H54 (cell line): ENCODE data around the gene COL20A1.

Experiments
- DNase-seq: peaks from one replicate; pipeline ENCODE4 v3.0.0; 2011; ENCODE audit warnings: low spot score, mixed read lengths; ENCODE audit not compliant: insufficient read length
- FAIRE-seq: peaks from 3 replicates; lab custom pipeline; 2011; peaks lifted over from hg19 to GRCh38; lab: Jason Lieb, UNC
- POLR2A ChIP-seq: IDR thresholded peaks from 2 replicates; pipeline ENCODE4 v1.6.1; 2011; ENCODE audit warnings: low read depth, mild to moderate bottlenecking, low read length

COL20A1 gene

DNA sequence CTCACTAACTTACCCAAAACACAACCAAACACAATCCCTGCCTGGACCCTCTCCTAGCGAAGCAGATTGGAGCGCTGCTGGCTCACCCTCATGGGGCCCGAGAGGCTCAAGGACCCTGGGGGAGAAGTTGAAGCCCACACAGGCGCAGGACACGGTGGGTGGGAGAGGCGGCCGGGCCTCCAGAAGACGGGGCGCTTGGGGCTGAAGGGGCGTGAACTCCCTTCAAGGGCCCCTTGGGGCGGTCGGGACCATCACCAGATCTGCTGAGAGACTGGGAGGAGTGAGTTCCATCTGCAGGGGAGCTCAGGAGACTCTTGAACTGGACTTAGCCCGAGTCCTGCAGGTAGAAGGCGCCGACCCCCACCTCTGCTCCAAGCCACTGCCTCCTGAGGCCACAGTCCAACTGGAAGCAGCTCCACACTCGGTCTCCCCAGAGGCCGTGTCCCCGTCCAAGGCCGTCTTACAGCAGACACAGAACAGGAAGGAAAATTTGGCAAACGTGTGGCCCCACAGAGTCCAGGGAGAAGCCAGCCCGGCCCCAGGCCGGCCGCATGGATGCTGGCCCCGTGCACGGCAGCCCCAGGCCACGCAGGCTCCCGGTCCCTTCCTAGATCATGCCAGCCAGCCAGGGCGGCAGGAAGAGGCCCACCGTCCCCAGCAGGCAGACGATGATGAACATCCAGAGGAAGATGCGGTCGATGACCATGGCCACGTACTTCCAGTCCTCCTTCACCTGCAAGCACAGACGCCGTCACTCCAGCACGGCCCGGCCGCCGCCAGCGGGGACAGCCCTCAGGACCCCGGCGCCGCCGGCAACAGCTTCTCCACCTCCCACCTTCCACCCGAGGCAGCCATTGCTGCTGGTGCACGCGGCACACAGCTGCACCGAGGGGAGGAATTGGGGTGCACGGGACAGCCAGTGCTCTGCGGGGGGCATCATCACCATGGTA is 53.4 kb downstream of the COL20A1 start:
- FAIRE-seq = no peak
- DNase-seq = no peak
- no peak for TF ChIP-seq POLR2A

DNA sequence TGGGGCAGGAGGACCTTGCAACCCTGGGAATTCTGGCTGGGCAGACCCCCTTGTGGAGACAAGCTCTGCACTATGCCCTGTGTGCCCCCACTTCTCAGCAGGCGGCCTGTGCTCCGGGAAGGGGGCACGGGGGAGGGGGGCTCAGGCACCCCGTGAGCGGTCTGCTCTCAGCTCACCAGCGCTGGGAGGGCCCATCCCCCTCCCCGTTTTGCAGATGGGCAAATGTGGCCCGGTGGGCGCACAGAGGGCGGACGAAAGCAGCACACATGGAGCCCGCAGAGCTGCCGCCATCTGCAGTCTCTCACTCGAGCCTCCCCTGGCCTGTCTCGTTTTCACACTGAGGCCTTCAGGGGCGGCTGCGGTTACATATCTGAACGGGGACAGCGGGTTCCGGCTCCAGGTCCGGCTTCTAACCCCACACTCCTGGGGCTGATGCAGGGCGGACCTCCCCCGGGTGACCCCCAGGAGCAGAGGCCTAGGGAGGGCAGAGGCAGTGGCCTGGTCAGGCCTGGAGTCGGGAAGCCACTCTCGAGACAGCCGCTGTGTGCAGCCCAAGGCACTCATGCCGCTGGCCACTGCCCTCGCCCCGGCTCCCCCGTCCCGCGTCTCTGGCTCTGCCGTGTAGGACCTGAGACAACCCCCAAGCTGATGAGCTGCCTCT is 54.2 kb downstream of the COL20A1 start:
- no peak for FAIRE-seq

DNA sequence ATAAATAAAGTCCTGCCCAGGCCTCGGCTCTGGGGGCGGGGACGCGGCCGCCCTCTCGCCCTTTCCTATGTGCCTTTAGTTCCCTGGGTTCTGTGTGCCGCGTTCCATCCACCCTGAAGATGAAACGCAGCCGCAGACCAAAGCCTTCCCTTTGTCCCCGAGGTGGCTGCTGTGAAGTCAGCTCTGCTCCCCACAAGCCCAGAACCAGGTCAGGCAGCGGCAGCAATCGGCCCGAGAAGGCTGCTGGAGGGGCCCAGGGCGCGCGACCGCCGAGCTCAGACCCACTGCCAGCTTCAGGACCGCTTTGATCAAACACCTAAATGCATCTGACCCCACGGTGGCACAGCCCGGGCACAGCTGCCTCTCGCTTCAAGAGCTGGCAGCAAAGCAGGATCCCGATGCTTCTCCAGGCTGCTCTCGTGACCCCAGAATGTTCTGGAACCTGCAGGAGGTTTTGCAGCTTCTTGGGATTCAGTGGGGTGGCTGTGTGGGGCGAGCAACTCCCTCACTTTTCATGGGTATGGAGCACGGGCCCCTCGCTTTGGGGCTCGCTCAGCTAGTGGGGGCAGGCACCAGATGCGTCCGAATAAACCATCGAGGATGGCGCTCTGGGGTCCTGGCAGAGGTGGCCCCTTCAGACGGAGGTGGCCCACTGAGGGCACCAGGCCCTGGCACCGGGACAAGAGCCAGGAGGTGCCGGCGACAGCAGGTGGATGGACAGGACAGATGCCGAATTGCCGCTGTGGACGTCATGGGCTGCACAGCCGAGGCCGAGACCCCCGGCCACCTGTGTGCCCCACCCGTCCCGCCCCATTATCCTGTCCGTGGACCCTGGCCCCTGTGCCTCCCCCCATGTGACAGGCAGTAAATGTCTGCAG is 55.2 kb downstream of the COL20A1 start:
- TF ChIP-seq POLR2A = no peak
- no peak for DNase-seq
- no peak for FAIRE-seq

More for the DNA sequence above, 54.2 kb downstream of the COL20A1 start:
- TF ChIP-seq POLR2A = no peak
- no peak for DNase-seq

DNA sequence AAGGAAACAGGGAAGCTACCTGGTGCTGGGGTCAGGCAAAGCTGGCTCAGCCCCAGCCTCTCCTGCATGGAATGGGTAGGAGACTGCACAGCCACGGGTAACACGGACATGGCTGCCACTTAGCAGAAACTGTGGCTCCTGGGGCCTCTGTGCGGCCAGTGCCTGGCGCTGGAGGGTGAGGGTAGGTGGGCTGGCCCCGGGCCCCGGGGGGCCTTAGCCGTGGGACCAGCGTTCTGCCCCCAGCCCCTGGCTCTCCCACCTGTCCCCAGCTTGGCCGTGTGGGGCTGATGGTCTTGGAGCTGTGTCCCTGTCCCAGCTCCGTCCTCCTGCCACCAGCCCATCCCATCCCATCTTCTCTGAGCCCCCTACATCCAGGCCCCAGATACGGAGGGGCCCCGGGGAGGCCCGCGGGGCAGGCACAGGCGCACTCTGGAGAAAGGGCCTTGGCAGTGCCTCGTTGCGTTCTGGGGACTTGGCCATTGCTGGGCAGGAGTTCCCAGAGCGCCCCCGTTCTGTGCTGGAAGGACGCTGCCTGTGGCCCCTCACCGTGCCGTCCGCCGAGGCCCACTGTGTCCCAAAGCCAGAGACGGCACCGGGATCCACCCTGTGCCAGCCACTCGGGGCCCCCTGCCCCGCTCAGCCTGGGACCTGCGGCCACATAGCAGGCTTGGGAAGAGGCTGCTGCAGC is 56.0 kb downstream of the COL20A1 start:
- FAIRE-seq (no peak), DNase-seq (no peak)
- no peak for TF ChIP-seq POLR2A

DNA sequence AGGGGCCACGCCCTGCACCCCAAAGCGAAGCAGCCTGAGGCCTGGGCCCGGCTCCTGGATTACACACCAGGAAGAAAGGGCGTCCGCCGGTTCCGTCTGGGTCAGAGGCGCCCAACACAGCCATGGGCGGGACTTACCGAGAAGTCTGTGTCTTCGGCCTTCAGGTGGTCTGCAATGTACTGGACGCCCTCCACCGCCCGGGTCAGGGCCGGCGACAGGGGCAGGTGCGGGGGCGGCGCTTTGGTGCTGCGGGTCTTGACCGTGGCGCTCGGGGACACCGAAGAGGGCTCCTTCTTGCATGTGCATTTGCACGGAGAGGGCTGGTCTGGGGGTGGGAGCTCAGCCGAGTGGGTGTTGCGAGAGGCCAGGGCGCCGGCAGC is 56.5 kb downstream of the COL20A1 start:
- FAIRE-seq = no peak
- no peak for TF ChIP-seq POLR2A
- DNase-seq = no peak

DNA sequence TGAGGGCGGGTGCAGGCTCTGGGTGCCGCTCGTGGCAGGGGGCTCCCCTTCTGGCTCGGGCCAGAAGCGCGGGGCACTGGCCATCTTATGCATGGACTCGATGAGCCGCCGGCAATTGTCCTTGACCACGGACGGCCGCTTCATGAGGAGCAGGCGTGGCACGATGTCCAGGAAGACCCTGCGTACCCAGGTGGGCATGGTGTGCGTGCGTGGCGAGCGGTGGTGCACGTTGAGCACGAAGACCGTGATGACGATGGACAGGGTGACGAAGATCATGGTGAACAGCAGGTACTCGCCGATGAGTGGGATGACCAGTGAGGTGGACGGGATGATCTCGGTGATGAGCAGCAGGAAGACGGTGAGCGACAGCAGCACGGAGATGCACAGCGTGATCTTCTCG is 57.2 kb downstream of the COL20A1 start:
- no peak for DNase-seq
- no peak for FAIRE-seq
- TF ChIP-seq POLR2A = no peak

DNA sequence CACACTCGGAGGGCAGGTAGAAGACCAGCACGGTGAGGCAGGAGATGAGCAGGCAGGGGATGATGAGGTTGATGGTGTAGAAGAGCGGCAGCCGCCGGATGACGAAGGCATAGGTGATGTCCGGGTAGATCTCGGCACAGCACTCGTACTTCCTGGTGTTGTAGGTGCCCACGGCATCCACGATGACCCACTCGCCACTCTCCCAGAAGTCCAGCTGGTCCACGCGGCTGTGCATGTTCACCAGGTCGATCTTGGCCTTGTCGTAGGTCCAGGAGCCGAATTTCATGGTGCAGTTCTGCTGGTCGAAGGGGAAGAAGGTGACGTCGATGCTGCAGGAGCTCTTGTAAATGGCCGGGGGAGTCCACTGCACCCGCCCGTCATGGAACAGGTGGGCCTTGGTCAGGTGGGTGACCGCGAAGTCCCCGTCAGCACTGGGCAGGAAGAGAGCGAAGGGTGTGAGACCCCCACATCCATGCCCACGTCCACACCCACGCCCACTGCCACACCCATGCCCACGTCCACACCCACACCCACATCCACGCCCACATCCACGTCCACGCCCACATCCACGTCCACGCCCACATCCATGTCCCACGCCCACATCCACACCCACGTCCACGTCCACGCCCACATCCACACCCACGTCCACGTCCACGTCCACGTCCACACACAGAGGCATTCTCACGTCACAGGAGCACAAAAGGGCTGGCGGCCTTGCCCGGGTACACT is 57.8 kb downstream of the COL20A1 start:
- no peak for DNase-seq
- FAIRE-seq = no peak

DNA sequence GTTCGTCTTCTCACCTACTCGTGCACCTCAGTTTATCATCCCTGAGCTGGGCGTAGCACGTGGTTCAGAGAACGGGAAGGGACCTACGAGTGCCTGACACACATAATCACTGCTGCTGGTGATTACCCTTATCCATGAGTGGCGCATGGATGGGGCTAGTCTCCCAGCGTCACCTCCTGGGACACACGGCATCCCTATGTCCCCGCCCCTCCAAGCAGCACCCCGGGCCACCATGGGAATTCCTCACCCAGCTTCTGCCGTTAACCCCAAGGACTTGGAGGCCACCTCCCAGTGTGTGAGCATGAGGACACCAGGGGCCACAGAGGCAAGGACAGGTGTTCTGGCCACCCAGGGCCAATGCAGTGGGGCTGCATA is 58.3 kb downstream of the COL20A1 start:
- TF ChIP-seq POLR2A = no peak
- no peak for FAIRE-seq
- DNase-seq = no peak

More for the DNA sequence above, 57.8 kb downstream of the COL20A1 start:
- no peak for TF ChIP-seq POLR2A

DNA sequence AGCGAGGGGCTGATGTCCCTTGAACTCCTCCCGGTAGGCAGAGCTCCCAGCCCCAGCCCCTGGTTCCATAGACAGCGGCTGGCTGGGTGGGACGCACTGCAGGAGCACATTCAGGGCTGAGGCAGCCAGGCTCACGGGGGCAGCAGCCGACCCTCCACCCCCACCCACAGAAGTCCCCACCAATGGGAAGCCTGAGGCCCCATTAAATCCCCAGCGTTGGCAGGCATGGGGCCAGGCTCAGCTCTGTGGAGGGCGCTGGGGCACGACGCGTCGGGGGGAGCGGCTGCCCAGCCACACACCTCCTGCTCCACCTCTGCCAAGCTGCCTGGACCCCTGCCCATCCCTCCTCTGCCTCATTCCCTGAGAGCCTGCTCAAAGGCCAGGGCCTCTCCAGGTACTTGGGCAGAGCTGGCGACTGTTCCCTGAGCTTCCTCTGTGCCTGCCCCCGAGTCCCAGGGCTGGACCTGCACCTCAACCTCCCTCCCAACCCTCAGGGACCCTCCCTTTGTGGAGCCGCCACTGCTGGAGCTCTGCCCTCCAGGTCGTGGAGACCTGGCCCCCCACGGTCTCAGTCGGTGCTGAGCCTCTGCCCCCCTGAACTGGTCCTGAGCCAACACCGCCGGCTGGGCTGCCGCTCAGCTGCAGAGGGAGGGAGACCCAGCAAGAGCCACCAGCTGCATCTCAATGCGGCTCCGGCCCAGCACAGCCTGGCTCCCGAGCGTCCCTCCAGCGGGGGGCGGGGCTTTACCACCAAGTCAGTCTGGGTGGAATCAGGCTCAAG is 59.0 kb downstream of the COL20A1 start:
- FAIRE-seq (no peak), DNase-seq (no peak)

DNA sequence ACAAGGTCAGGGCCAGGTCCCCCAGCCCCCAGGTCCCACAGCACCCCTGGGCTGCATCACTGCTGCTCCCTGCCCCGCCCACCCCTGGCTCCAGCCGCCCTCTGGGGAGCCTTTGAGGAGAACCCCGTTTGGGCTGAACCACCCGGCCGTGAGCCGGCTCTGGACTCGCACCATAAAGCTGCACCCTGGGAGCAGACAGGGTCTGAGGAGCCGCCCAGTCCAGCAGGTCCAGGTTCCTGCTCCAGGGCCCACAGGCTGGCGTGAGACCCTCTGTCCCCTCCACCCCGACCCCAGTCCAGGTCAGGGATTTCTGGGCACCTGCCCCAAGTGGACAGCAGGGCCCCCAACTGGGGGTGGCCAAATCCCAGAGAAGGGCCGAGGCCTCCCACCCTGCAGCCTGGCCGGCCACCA is 59.8 kb downstream of the COL20A1 start:
- DNase-seq = no peak
- FAIRE-seq = no peak
- no peak for TF ChIP-seq POLR2A

More for the DNA sequence above, 59.0 kb downstream of the COL20A1 start:
- TF ChIP-seq POLR2A = no peak

DNA sequence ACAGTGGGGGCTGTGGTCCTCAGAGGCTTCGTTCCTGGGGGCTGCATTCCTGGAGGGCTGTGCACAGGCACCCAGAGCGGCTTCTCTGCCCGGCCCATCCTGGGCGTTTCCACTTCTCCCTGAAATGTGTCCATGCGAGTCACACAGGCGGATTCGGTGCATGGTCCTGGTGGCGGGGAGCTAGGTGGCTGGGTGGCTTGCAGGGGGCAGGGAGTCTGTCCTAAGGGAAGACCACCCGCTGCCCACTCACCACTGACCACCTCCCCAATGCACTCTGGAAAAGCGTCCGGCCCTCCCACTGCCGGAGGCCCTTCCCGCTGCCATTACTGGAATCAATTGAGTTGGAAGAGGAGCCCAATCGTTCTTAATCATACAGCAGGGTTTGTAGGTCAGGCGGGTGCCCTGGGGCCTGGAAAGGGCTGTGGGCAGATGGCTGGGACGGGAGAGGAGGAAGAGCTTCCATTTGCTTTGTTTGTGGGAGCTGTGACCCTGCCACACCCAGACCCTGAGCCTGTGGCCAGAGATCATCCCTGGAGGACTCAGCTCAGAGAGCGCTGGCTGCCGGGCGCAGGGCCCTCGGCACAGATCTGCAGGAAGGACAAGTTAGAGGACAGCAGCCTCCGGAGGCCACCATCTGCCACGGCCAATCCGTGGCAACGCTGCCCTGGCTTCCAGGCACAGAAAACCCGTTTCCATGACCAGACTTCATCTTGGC is 61.8 kb downstream of the COL20A1 start:
- no peak for TF ChIP-seq POLR2A
- FAIRE-seq (no peak), DNase-seq (no peak)
